CD4-positive, alpha-beta T cell treated with Interleukin-4 for 1 hour (primary cell): ENCODE measurements around the gene BICD2.

Experiments used
- DNase-seq, 2 donors: peaks; one replicate each; pipeline ENCODE4 v3.0.0-alpha.2; 2020 to 2022

Gene BICD2

GRCh38 chr9:92747459-92748232 lies 17.0 kb downstream of the BICD2 start:
- DNase-seq: no peak

- DNase-seq: no peak
Measured at GRCh38 chr9:92746567-92747458, 17.8 kb downstream of the BICD2 start.

GRCh38 chr9:92745881-92746280 lies 18.8 kb downstream of the BICD2 start:
- DNase-seq: no peak

- no peak for DNase-seq
Measured at GRCh38 chr9:92745331-92745730, 19.3 kb downstream of the BICD2 start.

- no peak for DNase-seq
Measured at GRCh38 chr9:92740969-92741368, 23.7 kb downstream of the BICD2 start.

- DNase-seq: no peak
Measured at GRCh38 chr9:92740446-92740961, 24.1 kb downstream of the BICD2 start.

- no peak for DNase-seq
Measured at GRCh38 chr9:92740009-92740408, 24.6 kb downstream of the BICD2 start.

- DNase-seq: no peak
Measured at GRCh38 chr9:92739346-92739970, 25.2 kb downstream of the BICD2 start.

- DNase-seq: no peak
Measured at GRCh38 chr9:92738661-92739081, 26.0 kb downstream of the BICD2 start.

GRCh38 chr9:92737611-92738299 lies 26.9 kb downstream of the BICD2 start:
- DNase-seq: no peak

- DNase-seq: no peak
Measured at GRCh38 chr9:92737216-92737606, 27.4 kb downstream of the BICD2 start.

GRCh38 chr9:92736563-92737215 lies 27.9 kb downstream of the BICD2 start:
- no peak for DNase-seq

- DNase-seq: no peak
Measured at GRCh38 chr9:92735636-92736562, 28.7 kb downstream of the BICD2 start.

- DNase-seq: no peak
Measured at GRCh38 chr9:92734931-92735635, 29.6 kb downstream of the BICD2 start.

GRCh38 chr9:92730897-92731296 lies 33.7 kb downstream of the BICD2 start:
- no peak for DNase-seq

- peak in 1 of 2 donors; percentile 6 for DNase-seq
Measured at GRCh38 chr9:92729735-92730155, 34.9 kb downstream of the BICD2 start.

GRCh38 chr9:92728831-92729734 lies 35.5 kb downstream of the BICD2 start:
- DNase-seq: peak in 1 of 2 donors; percentile 48

GRCh38 chr9:92727716-92728700 lies 36.6 kb downstream of the BICD2 start:
- DNase-seq: no peak
